ENCODE measurements around the gene TASOR.

TASOR gene

DNA sequence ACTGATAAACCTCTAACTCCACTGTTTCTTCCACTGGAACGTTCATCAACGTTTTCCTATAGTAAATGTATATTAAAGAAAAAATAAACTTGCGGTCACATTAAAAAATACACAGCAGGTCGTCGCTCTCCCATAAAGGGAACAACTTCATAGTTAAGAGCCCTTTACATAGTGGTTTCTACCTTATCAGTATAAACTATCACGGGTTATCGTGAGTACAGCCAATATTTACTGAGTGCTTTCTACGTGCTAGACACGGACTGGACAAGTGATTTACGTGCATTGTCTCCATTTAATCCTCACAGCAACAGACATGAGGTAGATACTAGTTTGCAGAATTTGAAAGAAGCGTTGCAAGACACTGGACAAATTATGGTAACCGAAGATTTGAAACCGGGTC, 964 bp upstream of the TASOR start:
- no peak for DNase-seq

DNA sequence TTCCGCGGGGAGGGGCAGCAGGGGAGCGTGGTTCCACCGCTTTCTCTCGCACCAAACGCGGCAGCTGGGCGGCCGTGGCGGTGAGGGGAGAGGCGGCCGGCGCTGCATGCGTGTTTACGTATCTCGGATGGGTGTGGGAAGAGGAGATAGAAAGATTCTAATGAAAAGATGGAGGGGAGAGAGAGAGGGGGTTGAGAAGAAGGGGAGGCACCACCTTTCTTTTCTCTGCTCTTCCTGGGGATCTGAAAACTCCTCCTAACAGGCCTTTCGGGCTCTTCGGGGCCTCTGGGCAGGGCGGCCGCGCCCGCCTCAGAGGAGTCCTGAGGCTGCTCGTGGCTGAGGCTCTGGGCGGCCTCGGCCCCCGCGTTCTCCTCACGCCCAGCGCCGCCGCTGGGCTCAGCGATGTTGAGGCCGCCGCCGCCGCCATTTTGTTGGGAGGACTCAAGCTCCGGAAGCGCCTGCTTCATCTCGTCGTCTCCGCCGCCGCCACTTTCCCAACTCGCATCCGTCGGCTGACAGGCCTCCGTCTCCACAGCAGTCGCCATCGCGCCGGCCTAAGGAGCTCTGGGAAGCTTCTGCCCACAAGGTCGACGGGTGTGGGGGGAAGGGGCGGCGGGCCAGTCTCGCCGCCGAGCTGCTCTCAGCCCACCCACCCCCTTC, 473 bp downstream of the TASOR start:
- DNase-seq: peak; percentile 26

DNA sequence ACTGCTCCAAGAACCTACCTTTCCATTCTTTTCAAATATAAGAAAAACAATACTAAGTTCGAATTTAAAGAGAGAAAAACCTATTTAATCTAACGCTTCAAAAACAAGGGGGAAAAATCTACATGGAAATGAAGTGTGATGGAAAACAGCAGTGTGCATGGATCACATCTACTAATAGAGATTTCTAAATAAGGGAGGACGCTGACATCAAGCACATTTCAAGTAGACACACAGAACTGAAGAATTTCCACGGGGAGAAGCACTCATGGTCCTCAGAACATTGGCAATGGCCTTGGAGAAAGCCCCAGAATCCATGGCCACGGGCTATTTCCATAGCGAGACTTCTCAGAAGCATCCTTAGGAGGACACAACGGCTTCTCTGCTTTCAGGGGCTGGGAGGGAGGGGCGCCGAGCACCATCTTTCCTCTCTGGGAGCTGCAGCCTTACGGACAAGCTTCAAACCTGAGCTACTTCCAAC, 1.0 kb downstream of the TASOR start:
- no peak for DNase-seq

DNA sequence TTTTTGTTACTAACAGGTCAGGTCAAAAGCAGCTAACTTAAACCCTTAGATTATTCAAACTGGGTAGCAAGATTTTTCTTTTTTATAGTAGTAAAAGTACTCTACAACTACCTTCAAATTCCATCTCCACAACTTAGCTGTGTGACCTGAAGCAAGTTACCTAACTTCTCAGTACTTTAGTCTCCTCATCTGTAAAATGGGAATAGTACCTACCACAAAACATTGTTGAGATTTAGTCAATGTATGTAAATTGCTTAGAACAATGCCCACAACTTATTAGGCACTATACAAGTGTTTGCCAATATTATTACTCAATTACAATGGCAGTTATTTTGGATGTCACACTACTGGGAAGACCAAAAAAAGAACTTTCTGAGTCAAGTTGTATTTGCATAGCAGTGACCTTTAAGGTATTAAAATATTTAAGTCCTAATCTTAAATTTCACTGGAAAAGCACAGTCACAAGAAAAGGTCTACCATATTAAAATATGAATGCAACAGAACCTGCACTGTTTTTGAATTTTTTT, 2.9 kb downstream of the TASOR start:
- DNase-seq: no peak

DNA sequence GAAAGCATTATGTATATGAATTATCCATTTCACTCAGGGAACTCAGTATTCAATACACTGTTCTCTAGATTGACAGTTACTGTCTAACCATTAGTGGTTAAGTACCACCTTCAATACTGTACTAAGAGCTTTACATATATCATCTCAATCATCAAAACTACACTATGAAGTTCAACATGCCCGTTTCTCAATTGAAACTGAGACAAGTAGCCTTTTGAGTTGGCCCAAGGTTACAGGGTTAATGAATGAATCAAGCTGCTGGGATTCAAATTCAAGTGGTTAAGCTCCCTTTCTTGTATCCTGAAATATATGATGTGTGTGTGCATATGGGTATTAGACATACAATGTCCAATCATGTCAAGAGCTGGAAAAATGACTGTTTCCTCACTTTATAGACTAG, 5.8 kb downstream of the TASOR start:
- no peak for DNase-seq

DNA sequence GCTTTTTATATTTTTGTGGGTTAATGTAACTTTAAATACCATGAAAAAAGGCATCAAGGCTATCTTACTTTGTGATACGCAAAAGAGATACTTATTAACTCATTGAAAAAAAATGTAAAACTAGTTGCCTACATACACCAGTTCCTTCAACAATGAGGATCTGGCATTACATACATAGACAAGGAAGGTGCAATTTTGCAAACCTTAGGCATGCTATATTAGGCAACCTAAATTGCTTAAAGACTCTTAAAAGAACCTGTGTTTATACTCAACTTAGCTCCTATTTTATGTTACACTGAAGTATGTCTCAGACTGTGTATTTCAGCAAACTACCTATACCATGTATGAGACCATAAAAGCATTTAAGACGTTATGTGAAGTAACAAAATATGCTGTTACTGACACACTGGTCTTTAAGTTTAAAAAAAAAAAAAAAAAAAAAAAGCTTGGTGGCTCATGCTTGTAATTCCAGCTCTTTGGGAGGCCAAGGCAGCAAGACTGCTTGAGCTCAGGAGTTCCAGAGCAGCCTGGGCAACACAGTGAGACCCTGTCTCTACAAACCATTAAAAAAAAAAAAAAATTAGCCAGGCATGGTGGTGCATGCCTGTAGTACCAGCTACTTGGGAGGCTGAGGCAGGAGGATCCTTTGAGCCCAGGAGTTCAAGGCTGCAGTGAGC, 9.1 kb downstream of the TASOR start:
- no peak for DNase-seq

DNA sequence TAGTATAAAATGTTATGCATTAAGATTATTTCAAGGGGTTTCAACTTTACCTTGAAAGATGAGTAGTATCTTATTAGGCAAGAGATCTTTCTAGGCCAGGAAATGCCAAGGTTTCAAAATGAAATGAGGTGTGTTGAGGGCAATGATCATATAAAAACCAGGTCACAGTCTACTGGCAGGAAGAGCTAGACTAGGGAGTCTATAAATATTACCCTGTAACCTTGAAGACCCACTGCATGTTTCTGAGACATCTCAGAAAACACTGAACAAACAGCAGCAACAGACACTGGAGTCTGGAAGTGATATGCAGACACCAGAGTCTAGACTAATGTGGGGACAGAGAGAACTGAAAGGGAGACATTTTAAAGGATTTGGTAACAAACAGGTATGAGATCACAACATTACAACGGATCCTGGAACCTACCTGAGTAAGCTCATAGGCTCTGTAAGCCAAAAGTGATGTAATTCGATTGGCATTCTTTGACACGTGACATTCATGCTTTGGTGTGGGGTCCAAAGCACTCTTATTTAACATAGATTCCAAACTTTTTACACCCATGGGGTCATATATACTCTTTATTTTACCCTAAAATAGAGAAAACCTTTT, 15.0 kb downstream of the TASOR start:
- DNase-seq: no peak

DNA sequence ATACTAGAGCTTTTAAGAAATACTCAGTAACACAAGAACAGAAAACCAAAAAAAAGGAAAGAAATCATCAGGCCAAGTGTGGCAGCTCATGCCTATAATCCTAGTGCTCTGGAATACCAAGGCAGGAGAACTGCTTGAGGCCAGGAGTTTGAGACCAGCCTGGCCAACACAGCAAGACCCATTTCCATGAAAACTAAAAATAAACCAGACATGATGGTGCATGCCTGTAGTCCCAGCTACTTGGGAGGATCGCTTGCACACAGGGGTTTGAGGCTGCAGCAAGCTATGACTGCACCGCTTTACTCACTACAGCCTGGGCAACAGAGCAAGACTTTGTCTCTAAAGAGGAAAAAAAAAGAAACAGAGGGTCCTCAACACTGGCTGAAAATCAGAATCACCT, 18.2 kb downstream of the TASOR start:
- DNase-seq: no peak

DNA sequence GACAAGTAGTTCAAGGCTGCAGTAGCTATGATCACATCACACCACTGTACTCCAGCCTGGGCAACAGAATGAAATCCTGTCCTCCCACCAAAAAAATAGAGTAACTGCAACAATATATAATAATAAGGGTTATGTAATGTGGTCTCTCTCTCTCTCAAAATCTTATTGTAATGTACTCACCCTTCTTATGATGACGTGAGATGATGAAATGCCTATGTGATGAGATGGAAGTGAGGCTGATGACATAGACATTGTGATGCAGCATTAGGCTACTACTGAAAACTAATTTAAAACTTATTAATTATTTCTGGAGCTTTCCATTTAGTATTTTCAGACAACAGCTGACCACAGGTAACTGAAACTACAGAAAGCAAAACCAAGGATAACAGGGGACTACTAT, 27.4 kb downstream of the TASOR start:
- no peak for DNase-seq

DNA sequence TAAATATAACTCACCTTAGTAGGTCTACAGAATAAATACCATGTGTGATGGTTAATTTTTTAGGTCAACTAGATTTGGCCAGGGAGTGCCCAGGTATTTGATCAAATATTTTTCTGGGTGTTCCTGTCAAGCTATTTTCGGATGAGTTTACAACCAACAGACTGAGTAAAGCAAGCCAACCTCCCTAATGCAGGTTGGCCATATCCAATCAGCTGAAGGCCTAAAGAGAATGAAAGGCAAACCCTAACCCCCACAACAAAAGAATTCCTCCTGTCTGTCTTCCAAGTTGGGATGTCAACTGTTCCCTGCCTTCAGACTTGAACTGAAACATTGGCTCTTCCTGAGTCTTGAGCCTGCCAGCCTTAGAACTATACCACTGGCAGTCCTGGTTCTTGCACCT, 28.6 kb downstream of the TASOR start:
- no peak for DNase-seq

DNA sequence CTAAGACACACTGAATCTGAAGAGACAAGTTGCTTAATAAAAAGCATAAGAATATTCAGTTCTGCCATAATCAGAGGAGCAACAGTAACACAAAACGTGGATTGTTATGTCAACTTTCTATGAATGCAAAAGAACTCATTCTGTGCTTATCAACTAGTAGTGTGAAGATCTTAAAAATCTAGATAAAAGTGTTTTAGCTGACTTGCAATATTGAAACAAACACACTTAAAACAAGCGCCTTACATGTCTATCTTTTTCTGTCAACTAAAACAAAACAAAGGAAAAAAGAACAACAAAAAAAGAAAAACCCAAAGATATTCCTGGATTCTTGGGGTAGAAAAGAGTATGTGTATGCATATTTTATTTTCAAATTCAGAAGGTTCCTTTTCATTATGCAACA, 37.7 kb downstream of the TASOR start:
- DNase-seq: no peak

DNA sequence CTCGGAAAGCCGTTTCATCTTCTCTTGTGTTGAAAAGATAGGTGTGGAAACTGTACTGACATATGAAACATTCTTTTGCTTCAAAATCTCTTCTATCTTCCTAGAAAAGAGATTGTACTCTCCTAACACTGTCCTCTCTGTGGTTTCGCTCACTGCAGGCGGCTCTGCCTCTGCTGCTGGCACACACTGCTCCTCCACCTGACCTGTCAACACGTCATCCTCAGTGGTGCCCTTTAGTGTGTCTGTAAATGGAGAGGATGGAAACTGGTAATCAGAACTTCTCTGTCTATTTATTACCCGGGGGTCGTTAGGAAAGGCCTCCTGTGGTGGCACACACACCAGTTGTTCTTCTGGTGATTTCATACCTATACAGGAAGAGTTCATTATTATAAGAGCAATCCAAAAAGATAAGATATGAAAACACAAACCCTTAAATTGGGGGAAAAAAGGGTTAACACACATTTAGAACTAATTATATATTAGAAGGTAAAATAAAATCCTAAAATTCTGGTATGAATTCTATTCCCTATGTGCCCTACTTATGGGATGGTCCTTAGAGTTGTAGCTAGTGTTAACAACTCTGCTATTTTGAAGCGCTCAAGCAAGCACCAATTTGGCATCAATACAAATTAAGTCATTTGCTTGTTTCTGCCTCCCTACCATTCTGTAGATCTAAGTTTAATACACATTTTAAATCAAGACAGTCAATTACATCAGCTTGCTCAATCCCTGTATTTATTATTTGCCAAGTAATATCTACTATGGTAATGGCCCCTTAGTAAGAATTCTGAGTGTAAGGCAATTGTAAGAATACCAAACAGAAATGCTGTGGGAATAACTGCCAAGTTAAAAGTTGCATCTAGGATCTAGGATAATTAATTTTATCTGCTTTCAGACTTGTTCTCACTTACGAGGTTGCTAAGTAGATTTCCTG, 49.2 kb downstream of the TASOR start:
- DNase-seq: no peak
